AG09309 (cell line): ENCODE results near the gene PRSS48.

ENCODE experiments used
- DNase-seq: peaks from one replicate; pipeline ENCODE4 v3.0.0-alpha.2; 2010; ENCODE audit warnings: low read depth
- H3K4me3 ChIP-seq: 2 replicates; pipeline ENCODE4 v1.5.1; 2011; ENCODE audit warnings: mild to moderate bottlenecking, low read depth, low read length, moderate library complexity; ENCODE audit not compliant: control insufficient read depth
- TF ChIP-seq, protein P1 (sequence below): IDR thresholded peaks from 2 replicates; pipeline ENCODE4 v1.5.1; 2011; ENCODE audit warnings: mild to moderate bottlenecking, low read depth, low read length, inconsistent platforms; ENCODE audit not compliant: insufficient read depth, control insufficient read depth; ENCODE audit errors: missing control alignments

PRSS48 gene

DNA sequence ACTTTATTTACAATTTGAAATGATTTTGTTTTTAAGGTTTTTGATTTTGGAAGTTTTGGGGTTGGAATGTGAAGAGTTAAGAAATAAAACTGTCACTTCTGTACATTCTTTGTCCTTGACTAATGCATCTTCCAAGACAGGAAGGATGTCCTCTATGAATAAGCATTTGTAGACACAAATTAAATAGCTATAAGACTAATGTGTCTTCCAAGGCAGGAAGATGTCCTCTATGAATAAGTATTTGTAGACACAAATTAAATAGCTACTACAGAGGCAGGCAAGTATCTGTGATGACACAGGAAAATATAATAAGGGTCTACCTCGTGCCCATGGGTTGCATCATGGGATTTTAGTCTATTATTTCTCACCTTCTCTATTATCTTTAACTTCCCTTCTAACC is 14.5 kb downstream of the PRSS48 start:
- DNase-seq = no peak
- TF ChIP-seq, protein P1, sequence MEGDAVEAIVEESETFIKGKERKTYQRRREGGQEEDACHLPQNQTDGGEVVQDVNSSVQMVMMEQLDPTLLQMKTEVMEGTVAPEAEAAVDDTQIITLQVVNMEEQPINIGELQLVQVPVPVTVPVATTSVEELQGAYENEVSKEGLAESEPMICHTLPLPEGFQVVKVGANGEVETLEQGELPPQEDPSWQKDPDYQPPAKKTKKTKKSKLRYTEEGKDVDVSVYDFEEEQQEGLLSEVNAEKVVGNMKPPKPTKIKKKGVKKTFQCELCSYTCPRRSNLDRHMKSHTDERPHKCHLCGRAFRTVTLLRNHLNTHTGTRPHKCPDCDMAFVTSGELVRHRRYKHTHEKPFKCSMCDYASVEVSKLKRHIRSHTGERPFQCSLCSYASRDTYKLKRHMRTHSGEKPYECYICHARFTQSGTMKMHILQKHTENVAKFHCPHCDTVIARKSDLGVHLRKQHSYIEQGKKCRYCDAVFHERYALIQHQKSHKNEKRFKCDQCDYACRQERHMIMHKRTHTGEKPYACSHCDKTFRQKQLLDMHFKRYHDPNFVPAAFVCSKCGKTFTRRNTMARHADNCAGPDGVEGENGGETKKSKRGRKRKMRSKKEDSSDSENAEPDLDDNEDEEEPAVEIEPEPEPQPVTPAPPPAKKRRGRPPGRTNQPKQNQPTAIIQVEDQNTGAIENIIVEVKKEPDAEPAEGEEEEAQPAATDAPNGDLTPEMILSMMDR = no peak
- H3K4me3 ChIP-seq = no peak overlapping the region

DNA sequence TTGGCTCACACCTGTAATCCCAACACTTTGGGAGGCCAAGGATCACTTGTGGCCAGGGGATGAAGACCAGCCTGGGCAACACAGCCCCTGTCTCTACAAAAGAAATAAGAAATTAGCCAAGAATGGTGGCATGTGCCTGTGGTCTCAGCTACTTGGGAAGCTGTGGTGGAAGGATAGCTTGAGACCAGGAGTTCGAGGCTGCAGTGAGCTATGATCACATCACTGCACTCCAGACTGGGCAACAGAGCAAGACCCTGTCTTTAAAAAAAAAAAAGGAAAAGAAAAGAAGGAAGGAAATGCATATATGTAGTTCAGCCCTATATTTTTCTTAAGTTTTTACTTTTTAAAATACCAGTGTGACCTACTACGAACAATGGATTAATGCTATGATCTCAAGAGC is 15.1 kb downstream of the PRSS48 start:
- TF ChIP-seq, protein P1 = no peak
- H3K4me3 ChIP-seq = no peak overlapping the region
- no peak for DNase-seq

DNA sequence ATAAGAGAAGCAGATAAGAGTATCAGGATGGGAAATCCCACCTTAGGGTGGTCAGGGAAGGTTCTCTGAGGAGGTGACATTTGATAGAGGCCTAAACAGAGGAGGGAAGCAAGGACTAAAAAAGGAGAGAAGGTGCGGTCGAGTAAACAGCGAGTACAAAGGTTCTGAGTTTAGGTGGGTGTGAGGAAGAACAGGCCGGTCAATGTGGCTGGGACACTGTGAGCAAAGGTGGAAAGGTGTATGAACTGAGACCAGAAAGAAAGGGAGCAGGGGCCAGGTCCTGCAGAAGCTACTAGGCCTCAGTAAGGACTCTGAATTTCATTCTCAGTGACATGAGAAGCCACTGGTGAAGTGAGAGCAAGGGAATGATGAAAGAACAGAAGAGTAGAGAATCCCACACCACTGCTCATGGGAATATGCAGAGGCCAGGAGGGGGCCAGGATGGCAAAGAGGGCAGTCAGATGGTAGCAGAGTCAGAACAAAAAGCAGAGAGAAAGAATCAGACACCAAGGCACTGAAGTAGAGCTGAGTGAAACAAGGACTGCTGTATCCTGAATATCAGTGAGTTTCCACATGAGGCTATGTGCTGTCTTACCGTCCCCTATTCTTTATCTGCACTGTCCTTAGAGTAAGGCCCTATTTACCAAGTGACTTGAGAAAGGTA is 18.0 kb downstream of the PRSS48 start:
- H3K4me3 ChIP-seq = no peak overlapping the region
- TF ChIP-seq, protein P1 = no peak
- DNase-seq = no peak

DNA sequence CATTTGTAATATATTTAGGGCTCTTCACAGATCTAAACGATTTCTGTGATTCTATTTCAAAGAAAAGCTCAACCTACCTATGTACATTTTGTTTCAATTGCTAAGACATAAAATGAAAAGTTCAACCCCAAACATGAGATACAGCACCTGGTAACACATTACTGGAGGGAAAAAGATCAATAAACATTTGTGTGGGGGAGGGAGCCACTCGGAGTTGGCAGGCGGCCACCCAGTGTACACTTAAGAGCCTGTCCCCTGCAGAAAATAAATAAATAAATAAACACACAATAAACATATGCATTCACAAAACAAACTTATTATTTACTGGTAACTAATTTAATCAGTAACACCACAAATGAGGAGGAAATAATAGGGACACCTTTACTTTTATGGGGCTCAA is 19.3 kb downstream of the PRSS48 start:
- DNase-seq = no peak
- TF ChIP-seq, protein P1 = no peak
- H3K4me3 ChIP-seq = no peak overlapping the region

DNA sequence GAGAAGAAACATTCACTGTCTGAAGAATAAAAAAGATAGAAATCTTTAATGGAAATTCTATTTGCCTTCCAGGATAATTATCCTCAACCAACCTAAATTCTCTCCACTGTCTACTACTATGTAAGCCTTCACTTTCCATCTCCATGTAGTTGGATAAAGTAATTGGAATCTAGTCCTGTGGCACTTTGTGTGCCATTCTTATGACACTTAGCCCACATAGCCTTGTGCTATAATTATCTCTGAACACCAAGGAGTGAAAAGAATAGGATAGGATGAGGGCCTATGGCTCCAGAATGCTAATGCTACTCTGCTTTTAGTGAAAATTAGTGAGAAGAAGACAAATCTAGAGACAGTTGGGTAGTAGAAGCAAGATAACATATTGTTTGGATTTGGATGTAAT is 20.2 kb downstream of the PRSS48 start:
- DNase-seq = no peak
- TF ChIP-seq, protein P1 = no peak
- H3K4me3 ChIP-seq = no peak overlapping the region

DNA sequence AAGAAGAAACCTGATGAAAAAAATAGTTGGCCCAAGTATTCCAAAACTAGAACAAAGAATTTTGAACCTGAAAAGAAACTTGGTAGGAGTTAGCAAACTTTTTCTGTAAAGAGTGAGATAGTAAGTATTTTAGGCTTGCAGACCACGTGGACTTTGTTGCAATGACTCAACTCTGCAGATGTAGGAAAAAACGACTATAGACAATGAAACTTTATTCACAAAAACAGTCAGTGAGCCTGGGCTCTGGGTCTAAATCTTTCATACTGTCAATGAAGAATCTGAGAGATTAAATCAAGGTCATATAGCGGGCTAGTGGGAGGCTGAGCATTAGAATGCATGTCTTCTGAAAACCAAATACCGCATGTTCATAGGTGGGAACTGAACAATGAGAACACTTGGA is 25.5 kb downstream of the PRSS48 start:
- DNase-seq = no peak
- no peak overlapping the region for H3K4me3 ChIP-seq
- TF ChIP-seq, protein P1 = no peak
